KMS-11 (cell line): Measurements from ENCODE around the gene TSPAN18.

Source experiments
- H2AFZ ChIP-seq: fragments of 200-600 bp; sonication (generic); 2 replicates; pipeline ENCODE4 v1.6.1; 2016; ENCODE audit warnings: antibody characterized with exemption, mixed run types, low read depth
- H3K27ac ChIP-seq: fragments of 200-600 bp; sonication (generic); 2 replicates; pipeline ENCODE4 v1.6.1; 2016; ENCODE audit warnings: mild to moderate bottlenecking, mixed run types
- H3K27me3 ChIP-seq: fragments of 200-600 bp; sonication (generic); 2 replicates; pipeline ENCODE4 v1.6.1; 2017; ENCODE audit warnings: mild to moderate bottlenecking, low read depth, mixed run types, moderate library complexity; ENCODE audit not compliant: insufficient read depth
- H3K36me3 ChIP-seq: fragments of 200-600 bp; sonication (generic); 2 replicates; pipeline ENCODE4 v1.6.1; 2017; ENCODE audit warnings: mild to moderate bottlenecking, mixed run types; ENCODE audit not compliant: insufficient read depth
- H3K4me1 ChIP-seq: fragments of 200-600 bp; sonication (generic); 2 replicates; pipeline ENCODE4 v1.6.1; 2016; ENCODE audit warnings: mild to moderate bottlenecking, low read depth, mixed run types; ENCODE audit not compliant: poor library complexity, severe bottlenecking
- H3K4me2 ChIP-seq: fragments of 200-600 bp; sonication (generic); 2 replicates; pipeline ENCODE4 v1.7.0; 2016; ENCODE audit warnings: mild to moderate bottlenecking, mixed run types
- H3K4me3 ChIP-seq: fragments of 200-600 bp; sonication (generic); IDR thresholded peaks from 2 replicates; pipeline ENCODE4 v1.6.1; 2017; ENCODE audit warnings: low read depth, low read length, mixed read lengths; ENCODE audit not compliant: insufficient read depth
- H3K79me2 ChIP-seq: fragments of 200-600 bp; sonication (generic); 2 replicates; pipeline ENCODE4 v1.6.1; 2016; ENCODE audit warnings: low read depth, mixed run types; ENCODE audit not compliant: insufficient read depth
- H3K9ac ChIP-seq: fragments of 200-600 bp; sonication (generic); 2 replicates; pipeline ENCODE4 v1.6.1; 2016; ENCODE audit warnings: mild to moderate bottlenecking, mixed run types
- H4K20me1 ChIP-seq: fragments of 200-600 bp; sonication (generic); 2 replicates; pipeline ENCODE4 v1.6.1; 2016; ENCODE audit warnings: mild to moderate bottlenecking, mixed run types; ENCODE audit not compliant: insufficient read depth
- TF ChIP-seq, protein P1 (sequence below): fragments of 200-600 bp; sonication (generic); conservative IDR thresholded peaks from 2 replicates; pipeline ENCODE4 v1.6.1; 2017; ENCODE audit warnings: low read depth, mild to moderate bottlenecking, antibody characterized with exemption, low read length, moderate library complexity, mixed read lengths

Gene TSPAN18

DNA sequence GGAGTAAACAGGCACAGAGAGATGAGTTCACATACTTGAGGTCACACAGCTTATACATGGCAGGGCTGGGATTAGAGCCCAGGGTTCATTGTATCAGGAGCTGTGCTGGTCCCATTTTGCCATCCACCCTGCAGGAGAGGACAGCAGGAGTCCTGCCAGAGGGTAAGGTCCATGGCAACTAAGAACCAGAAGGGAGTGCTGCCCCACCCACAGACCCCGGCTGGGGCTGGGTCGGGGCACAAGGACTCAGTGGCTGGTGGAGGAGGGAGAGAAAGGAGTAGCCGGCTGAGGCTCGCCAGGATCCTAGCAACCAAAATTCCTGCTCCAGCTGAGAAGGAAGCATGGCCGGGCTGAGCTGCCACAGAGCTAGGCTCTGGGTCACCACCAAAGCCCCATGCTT is 249.8 kb downstream of the TSPAN18 start:
- Histone ChIP-seq H3K9ac (no peak overlapping the region), H3K27ac (no peak overlapping the region), H3K4me1 (peaks cover 14% of the 10 kb centered on the region), H3K27me3 (no peaks in the 10 kb centered on the region), H3K79me2 (no peaks in the 10 kb centered on the region), H4K20me1 (no peaks in the 10 kb centered on the region), H2AFZ (no peak overlapping the region), H3K36me3 (no peaks in the 10 kb centered on the region), H3K4me2 (no peak overlapping the region), H3K4me3 (no peak overlapping the region)
- TF ChIP-seq, protein P1, sequence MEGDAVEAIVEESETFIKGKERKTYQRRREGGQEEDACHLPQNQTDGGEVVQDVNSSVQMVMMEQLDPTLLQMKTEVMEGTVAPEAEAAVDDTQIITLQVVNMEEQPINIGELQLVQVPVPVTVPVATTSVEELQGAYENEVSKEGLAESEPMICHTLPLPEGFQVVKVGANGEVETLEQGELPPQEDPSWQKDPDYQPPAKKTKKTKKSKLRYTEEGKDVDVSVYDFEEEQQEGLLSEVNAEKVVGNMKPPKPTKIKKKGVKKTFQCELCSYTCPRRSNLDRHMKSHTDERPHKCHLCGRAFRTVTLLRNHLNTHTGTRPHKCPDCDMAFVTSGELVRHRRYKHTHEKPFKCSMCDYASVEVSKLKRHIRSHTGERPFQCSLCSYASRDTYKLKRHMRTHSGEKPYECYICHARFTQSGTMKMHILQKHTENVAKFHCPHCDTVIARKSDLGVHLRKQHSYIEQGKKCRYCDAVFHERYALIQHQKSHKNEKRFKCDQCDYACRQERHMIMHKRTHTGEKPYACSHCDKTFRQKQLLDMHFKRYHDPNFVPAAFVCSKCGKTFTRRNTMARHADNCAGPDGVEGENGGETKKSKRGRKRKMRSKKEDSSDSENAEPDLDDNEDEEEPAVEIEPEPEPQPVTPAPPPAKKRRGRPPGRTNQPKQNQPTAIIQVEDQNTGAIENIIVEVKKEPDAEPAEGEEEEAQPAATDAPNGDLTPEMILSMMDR = no peak

DNA sequence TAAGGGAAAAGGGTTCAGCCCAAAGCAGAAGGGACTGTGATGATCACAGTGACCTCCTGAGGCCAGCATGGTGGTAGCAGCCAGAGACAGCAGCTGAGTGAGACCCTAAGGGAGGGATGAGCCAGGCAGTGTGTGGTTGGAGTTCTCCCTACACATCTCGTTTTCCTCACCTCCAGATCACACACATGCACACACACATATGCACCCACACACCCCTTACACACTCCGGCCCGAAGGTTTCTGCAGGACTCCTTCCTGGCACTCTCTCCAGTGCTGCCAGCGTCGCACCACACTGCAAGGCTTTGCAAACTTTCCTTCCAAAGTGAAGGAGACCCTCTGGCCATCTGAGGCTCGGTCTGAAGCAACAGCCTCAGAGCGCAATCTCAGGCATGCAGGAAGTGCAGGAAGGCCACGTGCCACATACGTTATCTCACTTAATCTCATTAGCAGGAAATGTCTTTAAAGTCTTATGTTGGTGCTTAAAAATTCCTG is 250.8 kb downstream of the TSPAN18 start:
- no peaks in the 10 kb centered on the region for H4K20me1 ChIP-seq
- H3K27ac ChIP-seq = no peak overlapping the region
- no peak overlapping the region for H3K4me2 ChIP-seq
- no peak overlapping the region for H3K4me3 ChIP-seq
- H3K9ac ChIP-seq = no peak overlapping the region
- peaks cover 14% of the 10 kb centered on the region for H3K4me1 ChIP-seq
- TF ChIP-seq, protein P1 = no peak
- no peaks in the 10 kb centered on the region for H3K36me3 ChIP-seq
- no peaks in the 10 kb centered on the region for H3K79me2 ChIP-seq
- H3K27me3 ChIP-seq = no peaks in the 10 kb centered on the region
- no peak overlapping the region for H2AFZ ChIP-seq

DNA sequence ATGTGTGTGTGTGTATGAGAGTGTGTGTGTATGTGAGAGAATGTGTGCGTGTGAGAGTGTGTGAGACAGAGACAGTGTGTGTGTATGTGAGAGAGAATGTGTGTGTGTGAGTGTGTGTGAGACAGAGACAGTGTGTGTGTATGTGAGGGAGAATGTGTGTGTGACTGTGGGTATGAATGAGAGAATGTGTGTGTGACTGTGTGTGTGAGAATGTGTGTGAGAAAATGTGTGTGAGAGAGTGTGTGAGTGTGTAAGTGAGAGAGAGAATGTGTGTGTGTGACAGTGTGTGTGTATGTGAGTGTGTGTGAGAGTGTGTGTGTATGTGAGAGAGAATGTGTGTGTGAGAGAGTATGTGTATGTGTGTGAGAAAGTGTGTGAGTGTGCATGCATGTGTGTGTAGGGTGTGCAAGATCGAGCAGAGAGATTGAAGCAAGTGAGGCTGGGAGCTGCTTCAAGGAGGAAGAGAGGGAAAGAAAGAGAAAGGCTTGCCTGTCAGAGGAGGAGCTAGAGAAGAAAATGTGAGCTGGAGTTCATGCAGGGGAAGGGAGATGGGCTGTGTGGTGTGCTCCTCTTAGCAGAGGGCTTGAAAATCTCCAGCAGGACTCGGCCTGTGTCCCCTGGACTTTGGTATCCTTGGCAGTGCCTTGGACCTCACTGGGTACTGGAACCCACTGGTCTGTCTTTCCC is 251.7 kb downstream of the TSPAN18 start:
- Histone ChIP-seq H4K20me1 (no peaks in the 10 kb centered on the region), H2AFZ (no peak overlapping the region), H3K4me1 (peaks cover 14% of the 10 kb centered on the region), H3K4me2 (no peak overlapping the region), H3K4me3 (no peak overlapping the region), H3K27ac (no peak overlapping the region), H3K27me3 (no peaks in the 10 kb centered on the region), H3K9ac (no peak overlapping the region), H3K79me2 (no peaks in the 10 kb centered on the region), H3K36me3 (no peaks in the 10 kb centered on the region)
- TF ChIP-seq, protein P1 = no peak

DNA sequence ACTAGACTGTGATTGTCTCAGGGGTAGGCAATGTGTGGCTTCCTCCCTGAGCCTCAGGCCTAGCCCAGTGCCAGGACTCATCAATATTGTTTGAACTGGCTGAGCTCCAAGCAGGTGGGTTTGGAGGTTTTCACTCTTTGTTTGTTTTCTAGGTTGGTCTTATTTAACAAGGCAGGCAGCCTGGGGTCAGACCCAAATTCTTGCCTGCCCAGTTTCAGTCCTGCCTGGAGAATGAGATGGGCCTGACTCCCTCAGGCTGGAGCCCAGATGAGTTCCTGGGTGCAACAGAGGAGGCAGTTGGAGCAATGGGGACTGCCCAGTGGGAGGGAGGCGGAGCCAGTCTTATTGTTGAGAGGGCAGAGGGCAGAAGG is 252.2 kb downstream of the TSPAN18 start:
- Histone ChIP-seq H3K27me3 (no peaks in the 10 kb centered on the region), H3K9ac (no peak overlapping the region), H3K4me2 (no peak overlapping the region), H3K4me1 (peaks cover 14% of the 10 kb centered on the region), H3K36me3 (no peaks in the 10 kb centered on the region), H3K79me2 (no peaks in the 10 kb centered on the region), H4K20me1 (no peaks in the 10 kb centered on the region), H2AFZ (no peak overlapping the region), H3K27ac (no peak overlapping the region), H3K4me3 (no peak overlapping the region)
- TF ChIP-seq, protein P1 = no peak
